Neuronal stem cell (in vitro differentiated cells): Measurements from ENCODE around the gene SPOCK2.

Experiments
- DNase-seq: peaks from one replicate; pipeline ENCODE4 v3.0.0-alpha.2; 2013; ENCODE audit warnings: low spot score
- H2AFZ ChIP-seq: one replicate; pipeline ENCODE4 v1.6.1; 2013; ENCODE audit warnings: mild to moderate bottlenecking, low read length, inconsistent platforms
- H2AK5ac ChIP-seq: 2 replicates; pipeline ENCODE4 v1.6.1; 2013; ENCODE audit warnings: low read depth, mild to moderate bottlenecking, inconsistent platforms, low read length, moderate library complexity, mixed read lengths
- H2BK120ac ChIP-seq: 2 replicates; pipeline ENCODE4 v1.6.1; 2013; ENCODE audit warnings: low read depth, mild to moderate bottlenecking, inconsistent platforms, low read length, moderate library complexity, mixed read lengths
- H2BK12ac ChIP-seq: one replicate; pipeline ENCODE4 v1.6.1; 2013; ENCODE audit warnings: low read length, inconsistent platforms
- H2BK15ac ChIP-seq: 2 replicates; pipeline ENCODE4 v1.6.1; 2013; ENCODE audit warnings: mild to moderate bottlenecking, low read length, inconsistent platforms, mixed read lengths
- H2BK5ac ChIP-seq: one replicate; pipeline ENCODE4 v1.6.1; 2013; ENCODE audit warnings: inconsistent platforms, mild to moderate bottlenecking, low read length, moderate library complexity
- H3K14ac ChIP-seq: one replicate; pipeline ENCODE4 v1.6.1; 2013; ENCODE audit warnings: low read length, inconsistent platforms
- H3K18ac ChIP-seq: 2 replicates; pipeline ENCODE4 v1.6.1; 2013; ENCODE audit warnings: low read length, inconsistent platforms
- H3K23ac ChIP-seq: 2 replicates; pipeline ENCODE4 v1.6.1; 2013; ENCODE audit warnings: low read depth, mild to moderate bottlenecking, mixed read lengths, low read length, inconsistent platforms; ENCODE audit not compliant: poor library complexity
- H3K27ac ChIP-seq: replicated peaks from 3 replicates; pipeline ENCODE4 v1.5.1; 2013; ENCODE audit warnings: low read length, inconsistent platforms
- H3K27me3 ChIP-seq, 3 experiments: 2 replicates each; pipeline ENCODE4 v1.6.1; 2013; ENCODE audit warnings: low read length in 3 of 3, mild to moderate bottlenecking in 2 of 3, inconsistent platforms in 1 of 3, low read depth in 1 of 3, mixed read lengths in 1 of 3, moderate library complexity in 1 of 3; ENCODE audit not compliant: control insufficient read depth in 3 of 3, insufficient read depth in 3 of 3
- H3K36me3 ChIP-seq, 2 donors: replicated peaks in 1 of 2; 2 replicates each; pipeline ENCODE4 v1.6.1; 2013; ENCODE audit warnings: low read length in 2 of 2; ENCODE audit not compliant: control insufficient read depth in 2 of 2, insufficient read depth in 2 of 2
- H3K4ac ChIP-seq: 2 replicates; pipeline ENCODE4 v1.6.1; 2013; ENCODE audit warnings: inconsistent platforms, mild to moderate bottlenecking, low read length, moderate library complexity
- H3K4me1 ChIP-seq, 2 donors: 1 replicate in 1 of 2; 2 replicates in 1 of 2; pipeline ENCODE4 v1.6.1; 2013; ENCODE audit warnings: low read length in 2 of 2, low read depth in 1 of 2; ENCODE audit not compliant: control insufficient read depth in 2 of 2, insufficient read depth in 1 of 2
- H3K4me2 ChIP-seq: one replicate; pipeline ENCODE4 v1.6.1; 2013; ENCODE audit warnings: mild to moderate bottlenecking, low read length, inconsistent platforms; ENCODE audit not compliant: insufficient read depth, poor library complexity, severe bottlenecking
- H3K4me3 ChIP-seq, 2 donors: 2 replicates each; pipeline ENCODE4 v1.5.1; 2013; ENCODE audit warnings: low read length in 2 of 2, mild to moderate bottlenecking in 2 of 2, inconsistent platforms in 1 of 2, moderate library complexity in 1 of 2
- H3K79me1 ChIP-seq: one replicate; pipeline ENCODE4 v1.6.1; 2013; ENCODE audit warnings: low read depth, mild to moderate bottlenecking, inconsistent platforms, low read length, moderate library complexity
- H3K9ac ChIP-seq: one replicate; pipeline ENCODE4 v1.6.1; 2013; ENCODE audit warnings: mild to moderate bottlenecking, low read depth, low read length, inconsistent platforms; ENCODE audit not compliant: poor library complexity
- H3K9me3 ChIP-seq, 2 donors: replicated peaks in 1 of 2; 2 replicates each; pipeline versions ENCODE3 to v1.6.1; 2013; ENCODE audit warnings: low read length in 2 of 2, mild to moderate bottlenecking in 2 of 2, inconsistent platforms in 1 of 2, low read depth in 1 of 2, mixed read lengths in 1 of 2, moderate library complexity in 1 of 2; ENCODE audit not compliant: control insufficient read depth in 2 of 2, insufficient read depth in 1 of 2
- H4K8ac ChIP-seq: one replicate; pipeline ENCODE4 v1.6.1; 2013; ENCODE audit warnings: low read depth, mild to moderate bottlenecking, inconsistent platforms, low read length, moderate library complexity
- H4K91ac ChIP-seq: one replicate; pipeline ENCODE4 v1.6.1; 2013; ENCODE audit warnings: low read length, low read depth, mild to moderate bottlenecking, inconsistent platforms; ENCODE audit not compliant: poor library complexity
- WGBS, 2 donors: extraction: QIAGEN DNeasy Blood & Tissue Kit; methylation state at CpG; one replicate each; pipeline ENCODE4 v1.1.7; 2013; ENCODE audit warnings: missing lambda C conversion rate in 2 of 2, mixed read lengths in 1 of 2; ENCODE audit not compliant: insufficient read length in 2 of 2, insufficient replicate concordance in 1 of 2; ENCODE audit errors: extremely low coverage in 2 of 2; 5-methylcytosine and 5-hydroxymethylcytosine counted together

Gene SPOCK2

DNA sequence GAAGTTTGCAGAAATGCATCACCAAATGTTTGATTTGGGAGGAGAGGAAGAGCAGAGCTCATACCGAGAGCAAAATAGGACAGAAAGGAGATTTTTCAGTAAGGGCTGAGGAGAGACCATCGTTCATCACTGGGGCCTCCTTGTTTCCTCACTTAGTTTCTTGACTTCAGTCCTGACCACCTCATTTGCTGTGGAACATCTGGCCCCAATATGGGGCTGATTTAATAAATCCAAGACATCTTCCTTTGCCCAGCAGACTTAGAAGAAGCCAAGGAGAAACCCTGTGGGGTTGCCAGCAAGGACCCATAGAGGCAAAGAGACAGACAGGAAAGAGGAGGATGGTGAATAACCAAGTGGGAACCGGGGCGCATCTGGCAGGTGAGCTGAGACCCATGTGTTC is 63.8 kb downstream of the SPOCK2 start:
- no peak overlapping the region for H3K4me3 ChIP-seq
- H2BK15ac ChIP-seq, result no peak overlapping the region
- H3K79me1 ChIP-seq, result no peaks in the 10 kb centered on the region
- DNase-seq, result no peak
- H3K23ac ChIP-seq, result no peak overlapping the region
- H2BK12ac ChIP-seq, result no peak overlapping the region
- H3K14ac ChIP-seq, result no peak overlapping the region
- H3K9me3 ChIP-seq, result peaks cover 2% of the 10 kb centered on the region in 2 donors
- peaks cover 3 to 6% of the 10 kb centered on the region in 2 donors for H3K4me1 ChIP-seq
- no peak overlapping the region for H3K4ac ChIP-seq
- peak overlapping the region; percentile 81 for H2AFZ ChIP-seq
- H3K4me2 ChIP-seq, result no peak overlapping the region
- H2AK5ac ChIP-seq, result no peak overlapping the region
- H2BK120ac ChIP-seq, result no peak overlapping the region
- H4K8ac ChIP-seq, result no peak overlapping the region
- H3K9ac ChIP-seq, result no peak overlapping the region
- no peak overlapping the region for H3K27ac ChIP-seq
- no peak overlapping the region for H4K91ac ChIP-seq
- H2BK5ac ChIP-seq, result no peak overlapping the region
- H3K36me3 ChIP-seq, result no peaks in the 10 kb centered on the region
- WGBS, 2 donors, result no CpG with 5 or more reads among the region's 4 CpGs
- H3K18ac ChIP-seq, result no peak overlapping the region
- H3K27me3 ChIP-seq, result no peaks in the 10 kb centered on the region

DNA sequence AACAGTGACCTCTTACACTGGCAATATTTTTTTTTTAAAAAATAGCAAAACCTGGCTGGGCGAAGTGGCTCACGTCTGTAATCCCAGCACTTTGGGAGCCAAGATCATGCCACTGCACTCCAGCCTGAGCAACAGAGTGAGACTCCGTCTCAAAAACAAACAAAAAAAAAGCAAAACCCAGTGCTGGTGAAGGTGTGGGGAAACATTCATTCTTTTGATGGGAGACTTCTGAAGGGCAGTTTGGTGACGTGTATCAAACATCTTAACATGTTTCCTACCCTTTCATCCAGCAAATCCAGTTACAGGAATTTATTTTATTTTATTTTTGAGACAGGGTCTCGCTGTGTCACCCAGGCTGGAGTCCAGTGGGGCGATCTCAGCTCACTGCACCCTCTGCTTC is 66.1 kb downstream of the SPOCK2 start:
- no CpG with 5 or more reads among the region's 6 CpGs for WGBS, 2 donors

GRCh38 chr10:72020914-72021809 is 67.2 kb downstream of the SPOCK2 start:
- no peak overlapping the region for H2BK5ac ChIP-seq
- no peak overlapping the region for H3K9ac ChIP-seq
- H3K36me3 ChIP-seq, result no peaks in the 10 kb centered on the region
- no peaks in the 10 kb centered on the region for H3K79me1 ChIP-seq
- peaks cover 6 to 12% of the 10 kb centered on the region in 2 donors for H3K4me1 ChIP-seq
- H4K91ac ChIP-seq, result peak overlapping the region; percentile 27
- H3K14ac ChIP-seq, result no peak overlapping the region
- H3K23ac ChIP-seq, result no peak overlapping the region
- no peak overlapping the region for H4K8ac ChIP-seq
- H2AFZ ChIP-seq, result no peak overlapping the region
- no peak overlapping the region for H3K18ac ChIP-seq
- H3K4ac ChIP-seq, result no peak overlapping the region
- no peaks in the 10 kb centered on the region for H3K27me3 ChIP-seq
- no peak overlapping the region for H2BK12ac ChIP-seq
- no peak overlapping the region for H2BK120ac ChIP-seq
- peaks cover 0 to 2% of the 10 kb centered on the region in 2 donors for H3K9me3 ChIP-seq
- H2BK15ac ChIP-seq, result no peak overlapping the region
- WGBS, 2 donors, result no CpG with 5 or more reads among the region's 9 CpGs
- H3K4me2 ChIP-seq, result no peak overlapping the region
- no peak overlapping the region for H3K4me3 ChIP-seq
- no peak overlapping the region for H2AK5ac ChIP-seq
- no peak for DNase-seq
- no peak overlapping the region for H3K27ac ChIP-seq

More for the DNA sequence above, 66.1 kb downstream of the SPOCK2 start:
- no peak overlapping the region for H3K4ac ChIP-seq
- no peak overlapping the region for H4K8ac ChIP-seq
- H2AFZ ChIP-seq, result no peak overlapping the region
- H2BK5ac ChIP-seq, result no peak overlapping the region
- no peaks in the 10 kb centered on the region for H3K79me1 ChIP-seq
- no peak overlapping the region for H2BK15ac ChIP-seq
- no peaks in the 10 kb centered on the region for H3K36me3 ChIP-seq
- no peaks in the 10 kb centered on the region for H3K27me3 ChIP-seq
- H3K14ac ChIP-seq, result no peak overlapping the region
- H3K9me3 ChIP-seq, result peaks cover 0 to 2% of the 10 kb centered on the region in 2 donors
- no peak overlapping the region for H3K9ac ChIP-seq
- no peak overlapping the region for H3K23ac ChIP-seq
- no peak for DNase-seq
- H3K27ac ChIP-seq, result no peak overlapping the region
- H3K4me1 ChIP-seq, result peaks cover 6 to 9% of the 10 kb centered on the region in 2 donors
- H4K91ac ChIP-seq, result no peak overlapping the region
- H3K18ac ChIP-seq, result no peak overlapping the region
- H2AK5ac ChIP-seq, result no peak overlapping the region
- no peak overlapping the region for H3K4me3 ChIP-seq
- no peak overlapping the region for H2BK120ac ChIP-seq
- H2BK12ac ChIP-seq, result no peak overlapping the region
- H3K4me2 ChIP-seq, result no peak overlapping the region

DNA sequence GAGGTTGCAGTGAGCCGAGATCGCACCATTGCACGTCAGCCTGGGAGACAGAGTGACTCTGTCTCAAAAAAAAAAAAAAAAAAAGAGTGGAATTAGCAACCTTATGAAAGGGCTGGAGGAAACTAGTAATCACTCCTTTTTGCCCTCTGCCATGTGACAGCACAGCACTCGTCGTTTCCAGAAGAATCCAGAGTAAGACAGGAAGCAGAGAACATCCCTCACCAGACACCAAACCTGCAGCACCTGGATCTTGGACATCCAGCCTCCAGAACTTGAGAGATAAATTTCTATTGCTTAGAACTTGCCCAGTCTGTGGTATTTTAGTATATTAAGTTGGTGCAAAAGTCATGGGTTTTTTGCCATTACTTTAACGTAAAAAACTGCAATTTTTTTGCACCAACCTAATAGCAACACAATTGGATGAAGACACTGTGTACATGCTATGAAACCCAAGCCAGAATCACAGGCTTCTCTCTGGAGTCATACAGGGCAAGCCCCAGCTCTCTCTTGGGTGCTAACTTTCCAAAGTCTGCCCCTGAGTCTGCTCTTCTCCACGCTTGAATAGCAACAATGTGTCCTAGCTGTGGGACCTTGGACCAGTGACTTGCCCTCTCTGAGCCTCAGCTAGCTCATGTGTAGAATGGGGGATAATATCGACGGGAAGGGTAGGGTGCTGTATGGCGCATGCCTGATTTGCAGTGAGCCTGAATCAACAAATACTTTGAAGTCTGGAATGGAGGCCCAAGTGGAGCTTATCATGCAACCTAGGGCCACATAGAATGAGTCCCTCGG is 69.1 kb downstream of the SPOCK2 start:
- no peak overlapping the region for H2BK15ac ChIP-seq
- no peak overlapping the region for H3K14ac ChIP-seq
- H4K91ac ChIP-seq, result no peak overlapping the region
- no peak overlapping the region for H2BK5ac ChIP-seq
- no peak overlapping the region for H2AFZ ChIP-seq
- H3K9me3 ChIP-seq, result peaks cover 0 to 2% of the 10 kb centered on the region in 2 donors
- H2AK5ac ChIP-seq, result no peak overlapping the region
- peaks cover 0 to 10% of the 10 kb centered on the region in 2 donors for H3K4me1 ChIP-seq
- no peaks in the 10 kb centered on the region for H3K36me3 ChIP-seq
- H2BK12ac ChIP-seq, result no peak overlapping the region
- no peak overlapping the region for H3K27ac ChIP-seq
- no peak overlapping the region for H3K9ac ChIP-seq
- no CpG with 5 or more reads among the region's 11 CpGs for WGBS, 2 donors
- DNase-seq, result no peak
- H3K23ac ChIP-seq, result no peak overlapping the region
- H3K4me3 ChIP-seq, result no peak overlapping the region
- H3K4me2 ChIP-seq, result no peak overlapping the region
- no peak overlapping the region for H2BK120ac ChIP-seq
- no peaks in the 10 kb centered on the region for H3K79me1 ChIP-seq
- H3K27me3 ChIP-seq, result no peaks in the 10 kb centered on the region
- H3K18ac ChIP-seq, result no peak overlapping the region
- no peak overlapping the region for H4K8ac ChIP-seq
- no peak overlapping the region for H3K4ac ChIP-seq
